Body of pancreas (tissue), 4 donors: Measurements from ENCODE around the gene RNGTT.

ENCODE experiments used
- CTCF ChIP-seq, 7 experiments: fragments of 450-650 bp in 4 of 7; fragments of 200-600 bp in 3 of 7; sonication (generic) in 3 of 7; IDR thresholded peaks; one replicate each; pipeline ENCODE4 v1.5.1; 2016 to 2019; ENCODE audit warnings: antibody characterized with exemption in 7 of 7
- POLR2A ChIP-seq, 3 donors: fragments of 450-650 bp; IDR thresholded peaks; one replicate each; pipeline ENCODE4 v1.6.1; 2016; ENCODE audit warnings: antibody characterized with exemption in 3 of 3, mild to moderate bottlenecking in 2 of 3

GRCh38 chr6:88609983-88610382, 353.4 kb downstream of the RNGTT start:
- TF ChIP-seq CTCF (IDR thresholded peaks at IDR 0.05) (no peak), POLR2A (IDR thresholded peaks at IDR 0.05) (no peak)
